Peyer's patch (tissue), 4 donors: ENCODE measurements around the gene EIF3D.
A peak's percentile ranks its signal among the peaks of the same experiment; 100 is the strongest.

Experiments used
- CTCF ChIP-seq, 6 experiments: fragments of 450-650 bp in 4 of 6; fragments of 200-600 bp in 2 of 6; sonication (generic) in 1 of 6; IDR thresholded peaks; one replicate each; pipeline ENCODE4 v1.5.1; 2017 to 2019; ENCODE audit warnings: antibody characterized with exemption in 6 of 6, mild to moderate bottlenecking in 3 of 6, moderate library complexity in 1 of 6
- POLR2A ChIP-seq, 2 donors: fragments of 450-650 bp; IDR thresholded peaks; one replicate each; pipeline ENCODE4 v1.5.1; 2017; ENCODE audit warnings: antibody characterized with exemption in 2 of 2, mild to moderate bottlenecking in 2 of 2, moderate library complexity in 2 of 2

GRCh38 chr22:36546092-36546804 lies 17.3 kb upstream of the EIF3D start:
- TF ChIP-seq POLR2A (IDR thresholded peaks at IDR 0.05) (no peak), CTCF (IDR thresholded peaks at IDR 0.05) (peak in 4 of 6 experiments; percentile 20 to 34 (median 26))
